ENCODE data around the gene PLEKHS1.

PLEKHS1 gene

GRCh38 chr10:113740850-113741249 lies 10.6 kb upstream of the PLEKHS1 start:
- Histone ChIP-seq H3K9me3 (ENCODE audit: insufficient read depth, low read length) (no peaks in the 10 kb centered on the region), H3K4me1 (ENCODE audit: insufficient read depth, insufficient read length) (no peaks in the 10 kb centered on the region), H3K27me3 (ENCODE audit: insufficient read depth, insufficient read length) (no peaks in the 10 kb centered on the region), H3K36me3 (ENCODE audit: insufficient read depth, insufficient read length, low read length) (no peaks in the 10 kb centered on the region), H3K9ac (ENCODE audit: insufficient read length, low read depth) (no peak overlapping the region), H3K4me3 (ENCODE audit: insufficient read length, low read depth) (no peak overlapping the region)
- no peak for DNase-seq (ENCODE audit: low read depth, low spot score)
- TF ChIP-seq SUZ12 (IDR thresholded peaks at IDR 0.05; ENCODE audit: extremely low read depth, insufficient read depth, insufficient read length) (no peak), ZNF274 (IDR thresholded peaks at IDR 0.05; ENCODE audit: low read depth, low read length) (no peak), YY1 (IDR thresholded peaks at IDR 0.05; ENCODE audit: insufficient read depth, insufficient read length) (no peak)

GRCh38 chr10:113742466-113742865 lies 9.0 kb upstream of the PLEKHS1 start:
- Histone ChIP-seq H3K4me3 (ENCODE audit: insufficient read length, low read depth) (no peak overlapping the region), H3K27me3 (ENCODE audit: insufficient read depth, insufficient read length) (no peaks in the 10 kb centered on the region), H3K36me3 (ENCODE audit: insufficient read depth, insufficient read length, low read length) (no peaks in the 10 kb centered on the region), H3K9me3 (ENCODE audit: insufficient read depth, low read length) (no peaks in the 10 kb centered on the region), H3K9ac (ENCODE audit: insufficient read length, low read depth) (no peak overlapping the region), H3K4me1 (ENCODE audit: insufficient read depth, insufficient read length) (no peaks in the 10 kb centered on the region)
- no peak for DNase-seq (ENCODE audit: low read depth, low spot score)
- no peak for TF ChIP-seq ZNF274 (IDR thresholded peaks at IDR 0.05; ENCODE audit: low read depth, low read length)
- TF ChIP-seq SUZ12 (IDR thresholded peaks at IDR 0.05; ENCODE audit: extremely low read depth, insufficient read depth, insufficient read length), result no peak
- no peak for TF ChIP-seq YY1 (IDR thresholded peaks at IDR 0.05; ENCODE audit: insufficient read depth, insufficient read length)

- no peak for TF ChIP-seq ZNF274 (IDR thresholded peaks at IDR 0.05; ENCODE audit: low read depth, low read length)
- no peak for TF ChIP-seq SUZ12 (IDR thresholded peaks at IDR 0.05; ENCODE audit: extremely low read depth, insufficient read depth, insufficient read length)
- no peak for TF ChIP-seq YY1 (IDR thresholded peaks at IDR 0.05; ENCODE audit: insufficient read depth, insufficient read length)
- no peaks in the 10 kb centered on the region for H3K36me3 ChIP-seq (ENCODE audit: insufficient read depth, insufficient read length, low read length)
- DNase-seq (ENCODE audit: low read depth, low spot score), result no peak
Observed at GRCh38 chr10:113743594-113743993, 7.9 kb upstream of the PLEKHS1 start.

GRCh38 chr10:113745374-113745773 lies 6.1 kb upstream of the PLEKHS1 start:
- TF ChIP-seq ZNF274 (IDR thresholded peaks at IDR 0.05; ENCODE audit: low read depth, low read length) (no peak), SUZ12 (IDR thresholded peaks at IDR 0.05; ENCODE audit: extremely low read depth, insufficient read depth, insufficient read length) (no peak), YY1 (IDR thresholded peaks at IDR 0.05; ENCODE audit: insufficient read depth, insufficient read length) (no peak)
- Histone ChIP-seq H3K9ac (ENCODE audit: insufficient read length, low read depth) (no peak overlapping the region), H3K36me3 (ENCODE audit: insufficient read depth, insufficient read length, low read length) (no peaks in the 10 kb centered on the region), H3K27me3 (ENCODE audit: insufficient read depth, insufficient read length) (no peaks in the 10 kb centered on the region), H3K4me3 (ENCODE audit: insufficient read length, low read depth) (no peak overlapping the region), H3K4me1 (ENCODE audit: insufficient read depth, insufficient read length) (no peaks in the 10 kb centered on the region), H3K9me3 (ENCODE audit: insufficient read depth, low read length) (no peaks in the 10 kb centered on the region)
- no peak for DNase-seq (ENCODE audit: low read depth, low spot score)

More at GRCh38 chr10:113743594-113743993, 7.9 kb upstream of the PLEKHS1 start:
- Histone ChIP-seq H3K9ac (ENCODE audit: insufficient read length, low read depth) (no peak overlapping the region), H3K9me3 (ENCODE audit: insufficient read depth, low read length) (no peaks in the 10 kb centered on the region), H3K4me3 (ENCODE audit: insufficient read length, low read depth) (no peak overlapping the region), H3K4me1 (ENCODE audit: insufficient read depth, insufficient read length) (no peaks in the 10 kb centered on the region), H3K27me3 (ENCODE audit: insufficient read depth, insufficient read length) (no peaks in the 10 kb centered on the region)

GRCh38 chr10:113746217-113746957 lies 5.1 kb upstream of the PLEKHS1 start:
- no peak overlapping the region for H3K4me3 ChIP-seq (ENCODE audit: insufficient read length, low read depth)
- H3K36me3 ChIP-seq (ENCODE audit: insufficient read depth, insufficient read length, low read length), result no peaks in the 10 kb centered on the region
- no peak overlapping the region for H3K9ac ChIP-seq (ENCODE audit: insufficient read length, low read depth)
- no peak for DNase-seq (ENCODE audit: low read depth, low spot score)
- H3K9me3 ChIP-seq (ENCODE audit: insufficient read depth, low read length), result no peaks in the 10 kb centered on the region
- no peak for TF ChIP-seq YY1 (IDR thresholded peaks at IDR 0.05; ENCODE audit: insufficient read depth, insufficient read length)
- TF ChIP-seq ZNF274 (IDR thresholded peaks at IDR 0.05; ENCODE audit: low read depth, low read length), result no peak
- TF ChIP-seq SUZ12 (IDR thresholded peaks at IDR 0.05; ENCODE audit: extremely low read depth, insufficient read depth, insufficient read length), result no peak
- no peaks in the 10 kb centered on the region for H3K27me3 ChIP-seq (ENCODE audit: insufficient read depth, insufficient read length)
- no peaks in the 10 kb centered on the region for H3K4me1 ChIP-seq (ENCODE audit: insufficient read depth, insufficient read length)

GRCh38 chr10:113752553-113752952 lies 1.1 kb downstream of the PLEKHS1 start:
- Histone ChIP-seq H3K36me3 (ENCODE audit: insufficient read depth, insufficient read length, low read length) (no peaks in the 10 kb centered on the region), H3K9me3 (ENCODE audit: insufficient read depth, low read length) (no peaks in the 10 kb centered on the region), H3K27me3 (ENCODE audit: insufficient read depth, insufficient read length) (no peaks in the 10 kb centered on the region), H3K9ac (ENCODE audit: insufficient read length, low read depth) (no peak overlapping the region), H3K4me1 (ENCODE audit: insufficient read depth, insufficient read length) (no peaks in the 10 kb centered on the region), H3K4me3 (ENCODE audit: insufficient read length, low read depth) (no peak overlapping the region)
- DNase-seq (ENCODE audit: low read depth, low spot score), result no peak
- TF ChIP-seq YY1 (IDR thresholded peaks at IDR 0.05; ENCODE audit: insufficient read depth, insufficient read length), result no peak
- no peak for TF ChIP-seq SUZ12 (IDR thresholded peaks at IDR 0.05; ENCODE audit: extremely low read depth, insufficient read depth, insufficient read length)

GRCh38 chr10:113753020-113753692 lies 1.7 kb downstream of the PLEKHS1 start:
- no peak for DNase-seq (ENCODE audit: low read depth, low spot score)
- no peak overlapping the region for H3K9ac ChIP-seq (ENCODE audit: insufficient read length, low read depth)
- TF ChIP-seq ZNF274 (IDR thresholded peaks at IDR 0.05; ENCODE audit: low read depth, low read length) (no peak), SUZ12 (IDR thresholded peaks at IDR 0.05; ENCODE audit: extremely low read depth, insufficient read depth, insufficient read length) (no peak), YY1 (IDR thresholded peaks at IDR 0.05; ENCODE audit: insufficient read depth, insufficient read length) (no peak)

More at GRCh38 chr10:113753020-113753692, 1.7 kb downstream of the PLEKHS1 start:
- H3K4me3 ChIP-seq (ENCODE audit: insufficient read length, low read depth), result no peak overlapping the region
- no peaks in the 10 kb centered on the region for H3K36me3 ChIP-seq (ENCODE audit: insufficient read depth, insufficient read length, low read length)
- no peaks in the 10 kb centered on the region for H3K27me3 ChIP-seq (ENCODE audit: insufficient read depth, insufficient read length)
- H3K9me3 ChIP-seq (ENCODE audit: insufficient read depth, low read length), result no peaks in the 10 kb centered on the region
- no peaks in the 10 kb centered on the region for H3K4me1 ChIP-seq (ENCODE audit: insufficient read depth, insufficient read length)
